Middle frontal gyrus (tissue), 1 donor: ENCODE measurements around the gene SSH2.

ENCODE experiments used
- DNase-seq: peaks from one replicate; pipeline ENCODE4 v3.0.0-alpha.2; 2015; ENCODE audit warnings: low spot score; ENCODE audit errors: extremely low spot score

The SSH2 gene

GRCh38 chr17:29592850-29593551 lies 337.0 kb downstream of the SSH2 start, which contains the start of gene ANKRD13B:
Gene ANKRD13B (plus strand): TSS chr17:29593132. CDS start chr17:29593622, 490 bp downstream.
- DNase-seq: no peak

DNA sequence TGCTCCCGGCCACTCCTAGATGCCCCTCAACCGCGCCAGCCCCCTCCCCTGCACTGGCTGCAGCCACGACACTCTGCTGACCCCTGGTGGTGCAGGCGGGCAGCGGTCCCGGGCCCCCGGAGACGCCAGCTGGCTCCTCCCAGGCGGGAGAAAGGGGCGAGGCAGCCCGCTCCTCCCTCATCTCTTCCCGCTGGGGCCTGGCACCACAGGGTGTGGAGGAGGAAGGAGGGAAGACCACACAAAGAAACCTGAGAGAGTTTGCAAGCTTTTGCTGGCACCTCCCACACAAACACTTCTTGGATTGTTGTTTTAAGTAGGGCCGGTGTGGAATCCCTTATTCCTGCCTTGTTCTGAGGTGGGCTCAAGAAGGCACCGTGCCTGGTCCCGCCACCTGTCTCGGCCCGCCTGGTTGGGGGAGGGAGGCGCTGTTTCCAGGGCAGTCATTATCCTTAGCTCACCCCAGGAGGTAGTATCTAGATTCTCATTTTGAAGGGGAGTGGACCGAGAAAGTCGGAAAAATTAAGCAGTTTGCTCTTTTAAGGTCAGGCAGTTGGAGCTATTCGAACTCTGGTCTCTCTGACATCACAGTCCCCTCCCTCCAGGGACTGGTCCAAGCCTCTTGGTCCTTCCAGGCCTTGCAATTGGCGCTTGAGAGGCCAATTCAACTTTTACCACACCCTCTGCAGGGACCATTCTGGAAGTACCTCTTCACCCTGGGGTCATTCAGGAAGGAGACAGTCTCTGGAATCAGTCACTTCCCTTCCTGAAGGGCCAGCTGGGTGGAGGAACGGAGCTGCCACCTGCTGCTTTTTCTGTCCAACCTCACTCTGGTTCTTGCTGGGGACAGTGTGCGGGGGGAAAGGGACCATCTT lies 338.1 kb downstream of the SSH2 start:
- DNase-seq: peak; percentile 73

DNA sequence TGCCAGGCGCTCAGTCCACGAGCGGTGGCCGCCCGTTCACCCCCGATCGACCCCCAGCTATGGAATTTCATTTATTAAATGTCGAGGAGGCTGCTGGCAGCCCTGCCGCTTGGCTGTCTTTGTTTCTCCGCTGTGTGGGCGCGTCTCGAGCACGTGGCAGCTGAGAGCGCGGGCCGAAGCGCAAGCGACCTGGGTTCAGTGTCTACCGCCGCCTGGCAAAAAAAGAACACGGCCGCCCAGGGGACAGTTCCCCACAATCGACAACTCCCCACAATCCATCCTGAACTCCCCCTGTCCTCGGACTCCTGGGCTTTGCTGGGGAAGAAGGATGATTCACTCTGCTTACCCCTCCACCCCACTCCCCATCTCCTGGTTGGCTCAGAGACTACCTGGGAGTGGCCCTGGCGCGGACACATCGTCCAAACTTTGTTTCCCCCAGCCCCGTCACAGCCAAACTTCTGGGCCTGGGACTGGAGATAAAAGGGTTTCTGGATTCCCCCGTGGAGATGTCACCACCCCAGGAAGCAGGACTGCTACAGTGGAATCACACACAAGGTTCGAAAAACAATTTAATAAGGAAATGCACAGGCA lies 338.8 kb downstream of the SSH2 start:
- no peak for DNase-seq

GRCh38 chr17:29590411-29591145 lies 339.4 kb downstream of the SSH2 start:
- no peak for DNase-seq

DNA sequence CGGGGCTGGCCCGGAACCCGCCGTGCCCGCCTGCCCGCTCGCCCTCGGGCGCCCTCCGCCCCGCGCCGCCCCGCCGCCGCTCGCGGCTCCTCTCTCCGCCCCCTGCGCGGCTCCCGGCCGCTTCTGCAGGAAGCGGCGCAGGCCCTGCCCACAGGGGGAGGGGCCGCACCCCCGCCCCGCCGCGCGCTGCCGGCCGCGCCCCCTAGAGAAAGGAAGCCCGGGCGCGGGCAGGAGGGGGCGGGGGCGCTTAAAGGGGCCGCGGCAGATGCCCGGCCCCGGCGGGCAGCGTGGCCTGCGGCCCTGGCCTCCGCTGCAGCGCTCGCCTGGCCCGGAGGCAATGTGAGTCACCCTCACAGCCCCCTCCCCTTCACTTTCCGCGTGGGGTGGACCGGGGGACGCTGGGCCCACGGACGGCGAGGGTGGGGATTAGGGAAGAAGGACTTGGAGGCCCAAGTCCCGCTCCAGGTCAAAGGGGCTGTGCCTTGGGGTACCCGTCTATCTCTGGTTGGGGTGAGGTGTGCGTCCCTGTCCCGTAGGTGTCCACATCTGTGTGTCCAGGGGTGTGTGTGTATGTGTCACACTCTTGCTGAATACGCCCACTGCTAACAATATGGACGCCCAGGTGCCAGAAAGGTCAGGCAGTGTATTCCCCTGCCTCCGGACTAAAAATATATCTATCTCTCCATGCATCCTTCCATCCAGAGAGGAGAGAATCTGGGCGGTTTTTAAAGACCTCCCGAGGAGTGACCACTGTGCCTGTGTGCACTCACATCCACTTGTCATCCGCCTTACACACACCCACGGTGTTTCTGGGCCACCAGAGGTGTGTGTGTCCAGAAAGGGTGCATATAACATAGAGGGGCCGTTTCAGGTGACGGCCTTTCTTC lies 340.3 kb downstream of the SSH2 start, which contains the start of gene GIT1:
GIT1 (minus strand) TSS at position 125 of the 887 bp plus-strand sequence. CDS start 270 bp downstream, outside the sequence.
- peak; percentile 84 for DNase-seq

DNA sequence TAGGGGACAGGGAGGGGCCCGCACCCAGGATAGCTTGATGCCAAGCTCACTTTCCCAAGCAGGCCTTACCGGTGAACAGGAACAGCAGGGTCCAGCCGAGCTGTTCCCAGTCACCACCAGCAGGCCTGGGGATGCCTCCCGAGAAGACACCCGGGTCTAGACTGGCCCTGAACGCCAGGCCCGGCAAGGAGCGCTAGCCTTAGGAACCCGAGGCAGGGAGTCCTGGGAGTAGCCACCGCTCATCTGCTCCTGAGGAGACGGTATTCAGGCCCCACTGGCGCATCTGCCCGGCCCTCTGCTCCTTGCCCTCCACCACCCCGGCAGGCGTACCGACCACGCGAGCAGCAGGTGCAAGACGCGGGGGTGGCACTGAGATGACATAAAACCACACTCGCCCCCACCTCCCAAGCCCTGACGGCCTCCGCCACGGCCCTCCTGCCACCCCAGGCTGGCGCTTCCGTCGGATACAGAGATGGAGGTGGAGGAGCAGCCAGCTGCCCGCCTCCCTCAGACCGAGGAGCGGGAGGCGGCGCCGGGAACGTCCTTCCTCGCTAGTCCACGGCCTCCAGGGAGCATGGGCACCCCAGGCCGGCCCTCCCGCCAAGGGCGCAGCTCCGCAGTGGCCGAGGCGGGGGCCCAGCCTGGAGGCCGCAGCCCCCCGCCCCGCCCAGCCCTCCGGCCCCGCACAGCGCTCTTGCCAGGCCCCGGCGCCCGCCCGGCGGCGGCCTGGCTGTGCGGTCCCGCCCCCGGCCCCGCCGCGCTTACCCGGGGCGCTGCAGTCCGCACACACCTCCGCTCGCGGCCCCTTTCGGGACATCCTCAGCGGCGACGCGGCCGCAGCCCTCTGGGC lies 341.2 kb downstream of the SSH2 start:
- DNase-seq: no peak

GRCh38 chr17:29588017-29588561 lies 341.9 kb downstream of the SSH2 start:
- no peak for DNase-seq

GRCh38 chr17:29587591-29587990 lies 342.4 kb downstream of the SSH2 start:
- no peak for DNase-seq

GRCh38 chr17:29586676-29587469 lies 343.2 kb downstream of the SSH2 start:
- DNase-seq: no peak

DNA sequence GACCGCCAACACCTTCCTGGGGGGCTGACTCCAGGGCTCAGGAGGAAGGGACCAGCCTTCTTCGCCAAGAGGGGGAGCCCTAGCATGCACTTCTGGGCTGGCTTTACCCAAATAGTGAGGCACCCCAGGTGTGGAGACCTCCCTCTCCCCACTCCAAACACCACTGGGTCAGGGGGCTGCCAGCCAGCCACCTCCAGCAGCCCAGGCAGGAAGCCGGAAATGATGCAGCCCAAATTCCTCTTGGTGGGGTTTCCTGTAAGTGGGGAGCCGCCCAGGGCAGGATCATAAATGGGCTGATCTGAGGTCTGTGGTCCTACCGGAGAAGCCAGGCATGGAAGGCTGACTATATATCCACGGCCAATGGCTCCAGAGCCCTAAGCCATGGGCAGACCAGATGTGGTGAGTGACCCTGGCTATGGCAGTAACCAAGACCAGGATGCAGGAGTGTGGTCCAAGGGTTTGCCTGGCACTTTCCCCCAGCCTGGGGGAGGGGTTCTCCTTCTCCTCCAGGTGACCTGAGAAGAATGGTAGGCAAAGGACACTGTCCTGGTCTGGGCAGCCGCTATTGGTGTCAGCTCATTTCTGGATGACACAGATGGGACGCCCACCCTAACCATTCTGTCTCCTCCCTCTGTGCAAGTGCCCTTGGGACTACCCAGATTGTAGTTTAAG lies 344.8 kb downstream of the SSH2 start:
- no peak for DNase-seq

DNA sequence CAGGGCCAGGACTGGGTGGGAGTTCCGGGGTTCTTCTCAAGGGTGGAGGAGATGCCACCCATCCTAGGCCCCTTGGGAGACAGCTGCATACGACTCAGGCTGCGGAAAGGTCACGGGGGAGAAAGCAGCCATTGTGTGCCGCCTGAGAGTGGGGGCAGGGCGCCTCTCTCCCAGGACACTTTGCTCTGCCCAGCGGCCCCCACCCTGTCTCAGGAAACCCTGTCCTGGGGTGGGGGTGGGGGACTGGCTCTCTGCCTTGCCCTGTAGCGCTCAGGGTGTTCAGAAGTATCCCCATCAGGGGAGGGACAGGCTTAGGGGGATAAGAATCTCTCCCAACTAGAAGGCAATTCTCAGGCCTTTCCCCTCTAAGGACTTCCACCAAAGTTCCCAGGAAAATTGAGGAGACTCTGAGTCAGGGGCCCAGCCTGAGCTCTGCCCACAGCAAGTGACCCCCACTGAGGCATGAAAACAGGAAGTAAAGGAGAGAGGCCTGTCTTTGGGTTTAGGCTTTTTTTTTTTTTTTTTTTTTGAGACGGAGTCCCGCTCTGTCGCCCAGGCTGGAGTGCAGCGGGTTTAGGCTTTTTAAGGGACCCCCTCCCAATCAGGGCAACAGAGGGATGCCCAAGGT lies 345.5 kb downstream of the SSH2 start:
- no peak for DNase-seq

GRCh38 chr17:29583324-29584248 lies 346.4 kb downstream of the SSH2 start:
- DNase-seq: no peak

DNA sequence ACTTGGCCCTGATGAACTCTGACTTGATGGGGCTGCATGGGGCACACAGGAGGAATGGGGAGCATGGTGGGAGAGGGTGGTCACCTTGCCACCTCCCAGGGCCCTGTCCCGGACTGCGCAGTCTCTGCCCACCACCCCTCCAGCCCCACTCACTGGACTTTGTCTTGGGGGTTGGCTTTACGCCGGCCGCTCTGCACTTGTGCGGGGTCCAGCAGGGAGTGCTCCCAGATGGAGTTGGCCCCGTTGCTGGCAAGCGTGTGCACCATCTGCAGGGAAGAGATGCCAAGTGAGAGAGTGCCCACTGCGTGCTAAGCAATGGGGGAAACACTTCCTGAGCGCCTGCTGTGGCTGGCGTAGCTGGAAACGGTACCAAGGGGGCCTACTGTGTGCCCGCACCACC lies 347.3 kb downstream of the SSH2 start:
- peak; percentile 78 for DNase-seq

DNA sequence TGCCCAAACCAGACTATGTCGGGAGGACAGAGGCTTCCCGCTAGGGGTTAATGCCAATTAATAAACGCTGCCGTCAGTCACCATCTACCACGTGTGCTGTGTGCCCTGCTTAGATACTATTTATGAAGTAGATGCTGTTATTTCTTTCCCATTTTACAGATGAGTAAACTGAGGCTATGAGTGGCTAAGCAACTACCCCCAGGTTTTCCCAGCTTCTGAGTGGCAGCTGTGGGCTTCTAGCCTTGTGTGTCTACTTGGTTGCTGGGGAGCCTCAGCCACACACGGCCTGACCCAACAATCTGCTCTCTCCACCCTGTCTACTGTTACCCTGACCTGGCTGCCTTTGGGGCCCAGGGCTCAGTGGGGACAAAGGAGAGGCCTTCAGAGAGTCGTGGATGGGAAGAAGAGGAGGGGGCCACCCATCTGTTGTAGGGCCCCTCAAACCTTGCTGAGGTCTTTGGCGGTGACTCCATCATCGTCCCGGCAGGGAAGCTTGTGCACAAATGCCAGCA lies 347.7 kb downstream of the SSH2 start:
- DNase-seq: no peak

DNA sequence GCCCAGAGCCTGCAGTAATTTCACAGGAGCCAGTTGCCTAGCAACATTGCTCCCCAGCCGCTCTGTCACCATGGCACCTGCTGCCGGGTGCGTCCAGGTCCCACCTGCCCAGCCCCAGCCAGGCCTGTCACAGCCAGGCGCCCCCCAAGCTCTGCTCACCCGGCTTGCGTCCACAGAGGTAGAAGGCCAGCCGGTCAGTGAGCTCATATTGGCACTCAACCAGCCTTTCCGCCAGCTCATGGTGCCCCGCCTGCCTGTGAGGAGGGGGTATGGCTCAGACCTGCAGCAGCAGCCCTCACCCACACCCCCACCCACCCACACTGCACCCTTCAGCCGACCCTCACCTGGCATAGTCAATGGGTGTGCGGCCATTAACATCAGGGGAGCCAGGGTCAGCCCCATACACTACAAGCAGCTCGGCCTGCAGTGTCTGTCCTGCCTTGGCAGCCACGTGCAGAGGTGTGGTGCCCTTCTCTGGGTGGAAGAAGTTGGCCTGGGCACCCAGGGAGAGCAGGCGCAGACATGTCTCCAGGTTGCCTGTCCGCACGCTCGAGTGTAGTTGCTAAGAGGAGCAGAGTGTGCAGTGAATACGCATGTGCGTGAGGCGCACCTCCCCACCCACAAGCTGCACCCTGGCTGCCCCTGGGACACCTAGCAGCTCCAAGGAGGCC lies 348.3 kb downstream of the SSH2 start:
- no peak for DNase-seq
